Endothelial cell of umbilical vein (primary cell): ENCODE data around the gene HEBP1.

Experiments used
- CTCF ChIP-seq, 2 donors: IDR thresholded peaks; 1 replicate in 1 of 2; 2 replicates in 1 of 2; pipeline ENCODE4 v1.5.1; 2011; ENCODE audit warnings: low read length in 2 of 2, mild to moderate bottlenecking in 2 of 2, moderate library complexity in 2 of 2, control low read depth in 1 of 2, inconsistent platforms in 1 of 2, low read depth in 1 of 2; ENCODE audit not compliant: insufficient read depth in 1 of 2; ENCODE audit errors: extremely low read depth in 1 of 2
- EZH2 ChIP-seq: IDR thresholded peaks from 2 replicates; pipeline ENCODE4 v1.6.1; 2012; ENCODE audit warnings: borderline replicate concordance, low read depth, mild to moderate bottlenecking, moderate library complexity, low read length, inconsistent platforms; ENCODE audit not compliant: severe bottlenecking
- JUN ChIP-seq: IDR thresholded peaks from 2 replicates; pipeline ENCODE4 v1.6.1; 2011; ENCODE audit warnings: borderline replicate concordance, low read depth; ENCODE audit not compliant: insufficient read length, insufficient read depth
- MAX ChIP-seq: IDR thresholded peaks from 2 replicates; pipeline ENCODE4 v1.6.1; 2011; ENCODE audit not compliant: insufficient read depth, insufficient read length
- MYC ChIP-seq: IDR thresholded peaks from one replicate; pipeline ENCODE4 v1.6.1; 2011; ENCODE audit warnings: mild to moderate bottlenecking, low read depth, low read length
- POLR2A ChIP-seq: IDR thresholded peaks from 2 replicates; pipeline ENCODE4 v1.6.1; 2012; ENCODE audit warnings: low read depth, mild to moderate bottlenecking, control low read depth, low read length
- POLR2AphosphoS5 ChIP-seq: IDR thresholded peaks from 2 replicates; pipeline ENCODE4 v1.6.1; 2012; ENCODE audit warnings: low read depth, mild to moderate bottlenecking, control low read depth, low read length, moderate library complexity; ENCODE audit not compliant: insufficient read depth

GRCh38 chr12:12941450-12942350 is 58.4 kb downstream of the HEBP1 start:
- TF ChIP-seq CTCF (IDR thresholded peaks at IDR 0.05; ENCODE audit: extremely low read depth in 1 of 2, insufficient read depth in 1 of 2, low read depth in 1 of 2, low read length in 2 of 2) (no peak), JUN (no peak), POLR2A (no peak), MYC (no peak), EZH2 (no peak), POLR2AphosphoS5 (no peak), MAX (no peak)
